Activated gamma-delta T cell (primary cell): ENCODE measurements around the gene GATC.
"Not testable (repeated sequence)": the region's sequence is repeated elsewhere in the genome, so short reads cannot be mapped to it uniquely, and the experiment has no call there.

Experiments
- DNase-seq: peaks from one replicate; lab custom pipeline; 2025; lab: John Stamatoyannopoulos, UW

Gene GATC

GRCh38 chr12:120470150-120470784, 24.0 kb downstream of the GATC start:
- no peak for DNase-seq

GRCh38 chr12:120472521-120472920, 26.3 kb downstream of the GATC start:
- DNase-seq, result no peak

GRCh38 chr12:120473807-120474615, 27.8 kb downstream of the GATC start:
- no peak for DNase-seq

- DNase-seq, result no peak
Measured at GRCh38 chr12:120474616-120474960, 28.3 kb downstream of the GATC start.

- DNase-seq, result no peak
Measured at GRCh38 chr12:120475643-120476042, 29.4 kb downstream of the GATC start.

GRCh38 chr12:120479458-120479857, 33.2 kb downstream of the GATC start:
- no peak for DNase-seq

- DNase-seq, result no peak
Measured at GRCh38 chr12:120480211-120480610, 34.0 kb downstream of the GATC start.

- DNase-seq, result no peak
Measured at GRCh38 chr12:120481022-120481767, 35.0 kb downstream of the GATC start.

- no peak for DNase-seq
Measured at GRCh38 chr12:120483621-120484020, 37.4 kb downstream of the GATC start.

- DNase-seq, result no peak
Measured at GRCh38 chr12:120485961-120486881, 40.0 kb downstream of the GATC start.

GRCh38 chr12:120487552-120487951, 41.3 kb downstream of the GATC start:
- DNase-seq, result not testable (repeated sequence)

GRCh38 chr12:120488057-120488640, 41.9 kb downstream of the GATC start:
- DNase-seq, result no peak

GRCh38 chr12:120489018-120489417, 42.8 kb downstream of the GATC start:
- DNase-seq, result no peak

- DNase-seq, result no peak
Measured at GRCh38 chr12:120490325-120490724, 44.1 kb downstream of the GATC start.

GRCh38 chr12:120490833-120491512, 44.7 kb downstream of the GATC start:
- no peak for DNase-seq

- DNase-seq, result no peak
Measured at GRCh38 chr12:120495186-120495730, 49.0 kb downstream of the GATC start.

- DNase-seq, result peak; percentile 93
Measured at GRCh38 chr12:120495731-120496412, 49.6 kb downstream of the GATC start, which contains the start of gene DYNLL1. Gene DYNLL1, plus strand, starts transcription at chr12:120496113. Its CDS starts 309 bp downstream, at chr12:120496422.

- DNase-seq, result peak; percentile 19
Measured at GRCh38 chr12:120496413-120497340, 50.4 kb downstream of the GATC start.
